Thoracic aorta (tissue), 2 donors: Measurements from ENCODE around the gene HIVEP2. TPM values are rescaled to one million over a fixed set of nuclear protein-coding genes. Genes with fewer than 3 reads are reported as not detected.

Experiments used
- ATAC-seq: fragments of 150-250 bp; one replicate; pipeline ENCODE4 v1.8.0; 2017; ENCODE audit warnings: low read depth; ENCODE audit not compliant: insufficient number of reproducible peaks, low FRiP score
- DNase-seq: peaks from one replicate; pipeline ENCODE4 v3.0.0-alpha.2; 2020; ENCODE audit warnings: low spot score
- H3K27ac ChIP-seq, 2 donors: fragments of 200-600 bp; sonication (generic); 1 replicate in 1 of 2; 2 replicates in 1 of 2; pipeline ENCODE4 v1.5.1; 2016; ENCODE audit warnings: mild to moderate bottlenecking in 2 of 2, moderate library complexity in 2 of 2
- H3K27me3 ChIP-seq: fragments of 200-600 bp; sonication (generic); replicated peaks from 2 replicates; pipeline ENCODE4 v1.6.0; 2016; ENCODE audit warnings: mild to moderate bottlenecking; ENCODE audit not compliant: insufficient read depth
- H3K36me3 ChIP-seq: fragments of 200-600 bp; sonication (generic); one replicate; pipeline ENCODE4 v1.5.1; 2016
- H3K4me1 ChIP-seq, 2 donors: fragments of 200-600 bp; sonication (generic); 1 replicate in 1 of 2; 2 replicates in 1 of 2; pipeline versions ENCODE4 v1.5.1 to v1.6.0; 2016; ENCODE audit warnings: low read depth in 2 of 2, mild to moderate bottlenecking in 1 of 2; ENCODE audit not compliant: control insufficient read depth in 1 of 2
- H3K4me3 ChIP-seq: fragments of 200-600 bp; sonication (generic); 2 replicates; pipeline ENCODE4 v1.5.1; 2016; ENCODE audit warnings: mild to moderate bottlenecking
- H3K9me3 ChIP-seq: fragments of 200-600 bp; sonication (generic); 2 replicates; pipeline ENCODE4 v1.5.1; 2016
- total RNA-seq, 2 donors: library from RNA; depleted of rRNA; stranded (reverse); fragments of >200 nt; gene quantifications; one replicate each; pipeline versions ENCODE4 v1.1.0 to v1.2.3, GENCODE V29; 2016
- TF ChIP-seq, protein P1 (sequence below): fragments of 200-600 bp; sonication (generic); IDR thresholded peaks from one replicate; pipeline ENCODE4 v1.5.1; 2019; ENCODE audit warnings: antibody characterized with exemption

HIVEP2 gene
- total RNA-seq, 2 donors from 2014 or later, result 32.9 to 51.7 TPM

DNA sequence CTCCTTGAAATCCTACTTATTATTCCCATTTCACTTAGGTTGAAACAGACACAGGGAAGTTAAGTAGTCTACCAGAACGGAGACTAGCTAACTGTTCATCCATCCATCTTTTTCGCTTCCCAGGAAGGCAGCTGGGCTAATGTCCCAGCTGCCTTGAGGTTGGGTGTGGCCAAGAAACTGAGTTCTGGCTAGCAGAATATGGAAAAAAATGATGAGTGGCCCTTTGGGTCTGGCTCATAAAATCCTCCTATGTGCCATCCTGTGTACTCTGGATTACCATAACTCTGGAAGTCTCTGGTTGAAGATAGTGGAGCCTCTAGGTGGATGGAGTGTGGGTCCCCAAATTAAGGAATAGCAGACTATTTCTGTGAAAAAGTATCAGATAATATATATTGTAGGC is 206.2 kb downstream of the HIVEP2 start:
- no peaks in the 10 kb centered on the region for H3K27me3 ChIP-seq
- DNase-seq, result no peak
- H3K36me3 ChIP-seq, result no peaks in the 10 kb centered on the region
- TF ChIP-seq, protein P1, sequence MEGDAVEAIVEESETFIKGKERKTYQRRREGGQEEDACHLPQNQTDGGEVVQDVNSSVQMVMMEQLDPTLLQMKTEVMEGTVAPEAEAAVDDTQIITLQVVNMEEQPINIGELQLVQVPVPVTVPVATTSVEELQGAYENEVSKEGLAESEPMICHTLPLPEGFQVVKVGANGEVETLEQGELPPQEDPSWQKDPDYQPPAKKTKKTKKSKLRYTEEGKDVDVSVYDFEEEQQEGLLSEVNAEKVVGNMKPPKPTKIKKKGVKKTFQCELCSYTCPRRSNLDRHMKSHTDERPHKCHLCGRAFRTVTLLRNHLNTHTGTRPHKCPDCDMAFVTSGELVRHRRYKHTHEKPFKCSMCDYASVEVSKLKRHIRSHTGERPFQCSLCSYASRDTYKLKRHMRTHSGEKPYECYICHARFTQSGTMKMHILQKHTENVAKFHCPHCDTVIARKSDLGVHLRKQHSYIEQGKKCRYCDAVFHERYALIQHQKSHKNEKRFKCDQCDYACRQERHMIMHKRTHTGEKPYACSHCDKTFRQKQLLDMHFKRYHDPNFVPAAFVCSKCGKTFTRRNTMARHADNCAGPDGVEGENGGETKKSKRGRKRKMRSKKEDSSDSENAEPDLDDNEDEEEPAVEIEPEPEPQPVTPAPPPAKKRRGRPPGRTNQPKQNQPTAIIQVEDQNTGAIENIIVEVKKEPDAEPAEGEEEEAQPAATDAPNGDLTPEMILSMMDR, result no peak
- no peaks in the 10 kb centered on the region for H3K9me3 ChIP-seq
- ATAC-seq, result no peak
- H3K4me1 ChIP-seq, result no peaks in the 10 kb centered on the region
- no peak overlapping the region for H3K27ac ChIP-seq
- H3K4me3 ChIP-seq, result no peak overlapping the region

DNA sequence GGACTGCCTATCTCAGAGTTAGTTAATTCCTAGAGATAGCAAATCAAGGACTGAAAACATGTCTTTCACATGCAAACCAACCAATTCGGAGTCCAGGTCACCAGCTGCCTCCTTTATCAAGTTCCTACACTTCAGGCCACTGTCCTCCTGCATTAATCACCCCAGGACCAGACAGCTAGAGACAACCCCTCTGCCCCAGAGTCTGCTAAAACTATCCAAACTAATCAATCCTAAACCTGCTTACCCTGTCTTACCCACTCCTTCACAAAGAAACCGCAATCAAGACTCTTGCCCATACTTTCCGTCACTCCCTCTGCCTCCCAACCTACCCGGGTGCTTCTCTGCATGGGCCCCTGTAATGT is 207.0 kb downstream of the HIVEP2 start:
- TF ChIP-seq, protein P1, result no peak
- H3K4me3 ChIP-seq, result no peak overlapping the region
- H3K9me3 ChIP-seq, result no peaks in the 10 kb centered on the region
- no peaks in the 10 kb centered on the region for H3K36me3 ChIP-seq
- DNase-seq (no peak), ATAC-seq (no peak)
- no peaks in the 10 kb centered on the region for H3K27me3 ChIP-seq
- no peak overlapping the region for H3K27ac ChIP-seq
- no peaks in the 10 kb centered on the region for H3K4me1 ChIP-seq

DNA sequence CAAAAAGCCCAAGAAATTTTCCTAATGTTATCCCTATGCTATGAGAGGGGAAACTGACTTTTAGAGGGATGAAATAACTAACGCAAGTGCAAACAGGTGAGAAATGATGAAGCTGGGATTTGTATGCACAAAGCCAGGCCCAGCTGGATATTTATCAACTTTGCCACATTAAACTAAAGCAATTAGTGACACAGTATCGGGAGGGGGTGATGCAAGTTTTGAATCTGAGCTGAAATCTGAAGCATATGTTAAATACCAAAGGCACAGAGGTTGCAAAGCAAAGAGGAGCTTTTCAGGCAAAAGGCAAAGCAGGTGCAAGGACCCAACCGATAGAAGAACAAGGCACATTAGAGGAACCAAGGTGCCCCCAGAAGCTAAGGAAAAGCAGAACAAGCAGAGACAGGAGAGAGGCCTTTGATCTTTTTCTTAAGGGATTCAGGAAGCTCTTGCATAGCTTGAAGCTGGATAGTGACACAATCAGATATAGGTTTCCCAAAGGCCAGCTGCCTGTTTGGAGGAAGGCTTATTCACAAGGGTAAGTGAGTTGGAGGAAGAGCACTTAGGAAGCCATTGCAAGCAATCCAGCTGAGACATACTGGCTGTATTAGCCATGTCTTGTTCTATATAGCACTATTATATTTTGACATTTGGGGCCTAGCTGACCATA is 207.5 kb downstream of the HIVEP2 start:
- no peak for DNase-seq
- no peaks in the 10 kb centered on the region for H3K9me3 ChIP-seq
- H3K4me1 ChIP-seq, result no peaks in the 10 kb centered on the region
- no peak overlapping the region for H3K4me3 ChIP-seq
- no peaks in the 10 kb centered on the region for H3K36me3 ChIP-seq
- no peak for ATAC-seq
- H3K27me3 ChIP-seq, result no peaks in the 10 kb centered on the region
- TF ChIP-seq, protein P1, result no peak
- no peak overlapping the region for H3K27ac ChIP-seq

DNA sequence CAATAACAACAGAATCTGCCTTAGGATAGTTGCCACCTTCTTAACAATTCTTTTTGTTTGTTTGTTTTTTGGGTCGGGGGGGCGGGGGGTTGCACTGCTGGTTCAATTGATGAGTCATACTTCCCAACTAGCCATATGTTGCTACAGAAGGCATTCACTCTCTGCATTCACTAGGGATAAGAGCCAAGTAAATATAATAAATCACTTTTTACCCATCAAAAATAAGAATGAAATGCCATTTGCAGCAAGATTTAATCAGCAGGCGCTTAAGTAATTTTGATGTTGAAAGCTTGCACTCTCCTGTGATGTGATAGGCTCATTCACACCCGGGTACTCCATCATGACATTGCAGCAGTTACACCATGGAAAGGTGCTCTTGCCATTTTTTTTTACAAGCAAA is 209.8 kb downstream of the HIVEP2 start:
- TF ChIP-seq, protein P1, result no peak
- H3K4me3 ChIP-seq, result no peak overlapping the region
- no peaks in the 10 kb centered on the region for H3K36me3 ChIP-seq
- ATAC-seq (no peak), DNase-seq (no peak)
- no peak overlapping the region for H3K27ac ChIP-seq
- no peaks in the 10 kb centered on the region for H3K4me1 ChIP-seq
- no peaks in the 10 kb centered on the region for H3K27me3 ChIP-seq
- no peaks in the 10 kb centered on the region for H3K9me3 ChIP-seq

DNA sequence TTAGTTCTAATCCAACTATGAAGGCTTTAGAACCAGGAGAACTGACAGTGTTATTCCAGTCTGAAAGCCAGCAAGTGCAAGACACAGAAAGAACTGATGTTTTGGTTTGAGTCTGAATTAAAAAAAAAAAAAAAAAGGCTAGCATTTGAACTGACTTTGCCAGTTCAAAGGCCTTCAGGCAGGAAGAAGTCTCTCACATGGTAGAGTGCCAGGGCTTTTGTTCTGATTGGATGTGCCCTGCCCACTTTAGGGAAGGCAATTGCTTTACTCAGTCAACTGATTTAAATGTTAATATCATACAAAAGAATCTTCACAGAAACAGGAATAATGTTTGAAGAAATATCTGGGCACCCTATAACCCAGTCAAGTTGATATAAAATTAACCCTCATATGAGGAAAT is 212.2 kb downstream of the HIVEP2 start:
- no peaks in the 10 kb centered on the region for H3K9me3 ChIP-seq
- no peak overlapping the region for H3K4me3 ChIP-seq
- H3K36me3 ChIP-seq, result no peaks in the 10 kb centered on the region
- no peaks in the 10 kb centered on the region for H3K4me1 ChIP-seq
- DNase-seq, result no peak
- TF ChIP-seq, protein P1, result no peak
- ATAC-seq, result no peak
- no peaks in the 10 kb centered on the region for H3K27me3 ChIP-seq
- H3K27ac ChIP-seq, result no peak overlapping the region
